Neural progenitor cell (in vitro differentiated cells): ENCODE results near the gene METTL21C.

Experiments
- EZH2 ChIP-seq: fragments of 200-600 bp; sonication (generic); IDR thresholded peaks from 2 replicates; pipeline ENCODE4 v1.6.1; 2017; ENCODE audit warnings: antibody characterized with exemption, mild to moderate bottlenecking, moderate library complexity
- EZH2phosphoT487 ChIP-seq: fragments of 200-600 bp; sonication (generic); IDR thresholded peaks from 2 replicates; pipeline ENCODE4 v1.6.1; 2017; ENCODE audit warnings: antibody characterized with exemption
- TF ChIP-seq, protein P1 (sequence below): fragments of 200-600 bp; sonication (generic); IDR thresholded peaks from 2 replicates; pipeline ENCODE4 v1.5.1; 2017; ENCODE audit warnings: antibody characterized with exemption, mild to moderate bottlenecking

GRCh38 chr13:102638741-102639140 is 56.1 kb downstream of the METTL21C start:
- TF ChIP-seq, protein P1, sequence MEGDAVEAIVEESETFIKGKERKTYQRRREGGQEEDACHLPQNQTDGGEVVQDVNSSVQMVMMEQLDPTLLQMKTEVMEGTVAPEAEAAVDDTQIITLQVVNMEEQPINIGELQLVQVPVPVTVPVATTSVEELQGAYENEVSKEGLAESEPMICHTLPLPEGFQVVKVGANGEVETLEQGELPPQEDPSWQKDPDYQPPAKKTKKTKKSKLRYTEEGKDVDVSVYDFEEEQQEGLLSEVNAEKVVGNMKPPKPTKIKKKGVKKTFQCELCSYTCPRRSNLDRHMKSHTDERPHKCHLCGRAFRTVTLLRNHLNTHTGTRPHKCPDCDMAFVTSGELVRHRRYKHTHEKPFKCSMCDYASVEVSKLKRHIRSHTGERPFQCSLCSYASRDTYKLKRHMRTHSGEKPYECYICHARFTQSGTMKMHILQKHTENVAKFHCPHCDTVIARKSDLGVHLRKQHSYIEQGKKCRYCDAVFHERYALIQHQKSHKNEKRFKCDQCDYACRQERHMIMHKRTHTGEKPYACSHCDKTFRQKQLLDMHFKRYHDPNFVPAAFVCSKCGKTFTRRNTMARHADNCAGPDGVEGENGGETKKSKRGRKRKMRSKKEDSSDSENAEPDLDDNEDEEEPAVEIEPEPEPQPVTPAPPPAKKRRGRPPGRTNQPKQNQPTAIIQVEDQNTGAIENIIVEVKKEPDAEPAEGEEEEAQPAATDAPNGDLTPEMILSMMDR, result no peak
- TF ChIP-seq EZH2, result no peak
- no peak for TF ChIP-seq EZH2phosphoT487
